SK-N-SH (cell line): ENCODE measurements around the gene SETBP1.

Experiments
- CHD2 ChIP-seq: fragments of 150-350 bp; IDR thresholded peaks from 2 replicates; pipeline ENCODE4 v1.6.1; 2018; ENCODE audit warnings: low read length; ENCODE audit not compliant: partially characterized antibody
- CTCF ChIP-seq: fragments of 200-600 bp; sonication (generic); IDR thresholded peaks from 2 replicates; pipeline ENCODE4 v1.6.1; 2017; ENCODE audit warnings: antibody characterized with exemption, mild to moderate bottlenecking, moderate library complexity
- EP300 ChIP-seq, 2 experiments: IDR thresholded peaks; 2 replicates each; pipeline versions ENCODE4 v1.4.0 to v1.6.1; 2012; ENCODE audit warnings: borderline replicate concordance in 1 of 2, low read depth in 1 of 2, low read length in 1 of 2
- FOSL2 ChIP-seq: IDR thresholded peaks from 2 replicates; pipeline ENCODE4 v1.4.0; 2012; ENCODE audit warnings: low read depth, mild to moderate bottlenecking, moderate library complexity, borderline replicate concordance
- MXI1 ChIP-seq: IDR thresholded peaks from 2 replicates; pipeline ENCODE4 v1.6.1; 2012; ENCODE audit warnings: mild to moderate bottlenecking, low read depth, low read length, improper control_type of control experiment
- NFIC ChIP-seq: IDR thresholded peaks from 2 replicates; pipeline ENCODE4 v1.4.0; 2012; ENCODE audit warnings: borderline replicate concordance
- NRF1 ChIP-seq: IDR thresholded peaks from 2 replicates; pipeline ENCODE4 v1.6.1; 2012; ENCODE audit warnings: low read depth, mild to moderate bottlenecking, low read length
- POLR2AphosphoS5 ChIP-seq: IDR thresholded peaks from 2 replicates; pipeline ENCODE4 v1.6.1; 2012; ENCODE audit warnings: low read depth, low read length
- RFX5 ChIP-seq: IDR thresholded peaks from 2 replicates; pipeline ENCODE4 v1.6.1; 2012; ENCODE audit warnings: mild to moderate bottlenecking, improper control_type of control experiment, low read length
- SIN3A ChIP-seq: IDR thresholded peaks from 2 replicates; pipeline ENCODE4 v1.6.1; 2012; ENCODE audit warnings: low read depth, mild to moderate bottlenecking, low read length, moderate library complexity, borderline replicate concordance
- SMC3 ChIP-seq: IDR thresholded peaks from 2 replicates; pipeline ENCODE4 v1.6.1; 2012; ENCODE audit warnings: low read depth, low read length, improper control_type of control experiment
- YY1 ChIP-seq: IDR thresholded peaks from 2 replicates; pipeline ENCODE4 v1.4.0; 2012; ENCODE audit warnings: low read depth, mild to moderate bottlenecking

DNA sequence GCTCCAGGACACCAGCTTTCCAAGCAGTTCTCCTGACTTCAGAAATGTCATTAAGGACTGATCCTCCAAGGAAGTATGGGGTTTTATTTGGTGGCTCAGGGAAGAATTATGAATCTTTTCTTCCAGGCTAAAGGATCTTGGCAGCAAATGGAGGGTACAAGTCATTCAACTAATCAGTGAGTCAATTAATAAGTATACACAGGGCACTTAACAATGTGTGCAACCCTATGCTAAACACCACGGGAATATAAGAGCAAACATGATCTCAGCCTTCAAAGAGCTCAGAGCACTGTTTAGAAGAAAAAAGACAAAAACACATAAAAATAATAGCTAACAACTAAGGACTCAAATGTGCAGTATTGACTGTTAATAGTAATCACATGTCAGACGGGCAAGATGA, 234.5 kb downstream of the SETBP1 start:
- no peak for TF ChIP-seq CTCF
- no peak for TF ChIP-seq CHD2
- no peak for TF ChIP-seq NFIC
- TF ChIP-seq FOSL2: no peak
- TF ChIP-seq POLR2AphosphoS5: no peak
- TF ChIP-seq YY1: no peak
- TF ChIP-seq EP300 (IDR thresholded peaks at IDR 0.05; ENCODE audit: borderline replicate concordance in 1 of 2, low read depth in 1 of 2, low read length in 1 of 2): no peak
- TF ChIP-seq SIN3A: no peak
- TF ChIP-seq MXI1: no peak
- no peak for TF ChIP-seq SMC3
- no peak for TF ChIP-seq RFX5
- TF ChIP-seq NRF1: no peak
